OCI-M2 (cell line): Measurements from ENCODE around the gene CAPN1.
"Not testable (repeated sequence)": the region's sequence is repeated elsewhere in the genome, so short reads cannot be mapped to it uniquely, and the experiment has no call there.

Experiments used
- DNase-seq: peaks from one replicate; lab custom pipeline; 2025; ENCODE audit not compliant: unreplicated experiment; lab: John Stamatoyannopoulos, UW

CAPN1 gene

DNA sequence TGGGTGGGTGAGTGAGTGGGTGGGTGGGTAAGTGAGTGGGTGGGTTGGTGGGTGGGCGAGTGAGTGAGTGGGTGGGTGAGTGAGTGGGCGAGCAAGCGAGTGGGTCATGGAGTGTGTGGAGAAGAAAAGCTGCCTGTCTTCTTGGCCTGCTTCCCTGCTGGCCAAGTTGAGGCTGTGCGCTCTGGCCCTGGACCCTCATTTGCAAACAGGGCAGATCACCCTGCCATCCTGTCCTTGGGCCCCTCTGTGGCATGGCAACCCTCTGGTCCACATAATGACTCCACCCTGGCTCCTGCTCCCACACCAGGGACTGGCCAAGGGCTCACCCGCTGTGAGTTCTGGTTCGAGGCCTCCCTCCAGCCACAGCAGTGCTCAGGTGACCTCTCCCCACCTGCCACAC is 35.1 kb downstream of the CAPN1 start:
- no peak for DNase-seq

DNA sequence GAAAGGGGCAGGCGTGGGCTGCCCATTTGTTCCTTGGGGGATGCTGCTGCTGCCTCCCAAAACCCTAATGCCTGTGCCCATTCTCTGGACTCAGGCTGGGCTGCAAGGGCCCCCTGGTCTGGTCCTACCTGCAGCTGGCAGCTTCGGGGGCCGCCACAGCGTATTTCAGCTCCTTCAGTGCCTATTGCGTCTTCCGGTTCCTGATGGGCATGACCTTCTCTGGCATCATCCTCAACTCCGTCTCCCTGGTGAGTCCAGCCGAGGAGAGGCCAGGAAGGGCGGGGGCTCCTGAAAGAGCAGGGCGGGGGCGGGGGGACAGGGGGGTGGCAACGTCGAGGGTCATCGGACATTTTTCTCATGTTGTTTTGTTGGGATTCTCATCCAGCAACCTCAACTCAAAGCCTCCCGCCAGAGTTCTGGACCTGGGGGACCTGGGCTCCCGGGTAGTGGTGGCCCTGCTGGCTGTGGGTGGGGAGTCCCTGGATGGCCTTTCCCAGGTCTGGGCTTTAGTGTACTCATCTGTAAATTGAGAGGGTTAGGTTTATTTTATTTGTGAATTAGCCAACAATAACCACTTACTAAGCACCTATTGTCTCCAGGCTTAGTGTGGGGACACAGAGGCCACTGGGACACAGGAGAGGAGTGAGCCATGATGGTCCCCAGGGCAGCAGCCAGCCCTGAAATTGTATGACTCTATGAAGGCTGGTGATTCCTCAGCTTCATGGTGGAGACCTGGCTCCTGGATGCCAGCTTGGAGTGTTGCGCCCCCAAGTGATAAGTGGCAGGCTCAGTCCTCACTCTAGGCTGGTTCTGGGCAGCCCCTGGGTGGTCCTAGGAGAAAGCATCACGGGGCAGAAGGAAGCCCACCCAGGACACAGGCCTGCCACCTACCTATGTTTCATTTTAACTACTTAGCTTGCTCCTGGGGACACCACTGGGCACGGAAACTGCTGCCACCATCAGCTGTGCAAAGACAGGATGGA is 36.0 kb downstream of the CAPN1 start:
- DNase-seq = no peak

DNA sequence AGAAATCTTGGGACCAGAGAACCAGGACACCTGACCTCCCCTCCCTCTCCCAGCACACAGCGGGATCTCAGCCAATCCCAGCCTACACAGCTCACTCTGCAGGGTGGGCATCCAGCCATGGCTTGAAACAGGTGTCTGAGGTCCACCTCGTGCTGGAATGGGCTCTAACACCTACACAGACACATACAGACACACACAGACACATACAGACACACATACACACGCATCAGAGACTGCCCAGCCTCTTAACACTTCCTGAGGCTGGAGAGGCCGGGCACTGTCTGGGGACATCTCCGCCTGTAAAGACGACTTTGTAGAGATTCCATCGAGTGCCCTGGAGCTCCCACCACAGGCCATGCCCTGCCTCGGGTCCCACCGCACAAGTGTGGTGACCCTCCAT is 36.7 kb downstream of the CAPN1 start:
- no peak for DNase-seq

DNA sequence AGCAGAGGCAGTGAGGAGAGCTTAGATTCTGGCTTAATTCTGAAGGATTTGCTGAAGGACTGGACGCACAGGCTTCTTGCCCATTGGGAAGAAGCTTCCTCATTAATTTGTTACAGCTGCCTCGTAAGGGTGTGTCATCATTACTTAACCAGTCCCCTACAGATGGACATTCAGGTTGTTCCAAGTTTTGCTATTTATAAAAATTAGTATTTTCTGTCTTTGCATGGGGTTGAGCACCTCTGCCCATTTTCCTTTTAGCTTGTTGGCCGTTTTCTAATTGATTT is 38.1 kb downstream of the CAPN1 start:
- no peak for DNase-seq

DNA sequence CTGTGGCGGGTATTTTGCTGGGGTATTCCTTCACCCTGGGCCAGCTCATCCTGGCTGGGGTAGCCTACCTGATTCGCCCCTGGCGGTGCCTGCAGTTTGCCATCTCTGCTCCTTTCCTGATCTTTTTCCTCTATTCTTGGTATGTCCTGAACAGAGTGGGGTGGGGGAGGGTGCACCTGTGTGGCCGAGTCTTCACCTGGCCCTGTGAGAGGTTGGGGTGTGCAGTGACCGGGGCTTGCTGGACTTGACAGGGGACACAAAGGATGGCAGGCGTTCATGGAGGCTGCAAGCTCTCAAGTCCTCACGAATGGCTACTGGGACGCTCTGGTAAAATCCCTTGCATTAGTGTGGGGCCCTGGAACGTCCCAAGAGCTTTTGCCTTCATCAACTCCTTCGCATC is 39.3 kb downstream of the CAPN1 start:
- no peak for DNase-seq

DNA sequence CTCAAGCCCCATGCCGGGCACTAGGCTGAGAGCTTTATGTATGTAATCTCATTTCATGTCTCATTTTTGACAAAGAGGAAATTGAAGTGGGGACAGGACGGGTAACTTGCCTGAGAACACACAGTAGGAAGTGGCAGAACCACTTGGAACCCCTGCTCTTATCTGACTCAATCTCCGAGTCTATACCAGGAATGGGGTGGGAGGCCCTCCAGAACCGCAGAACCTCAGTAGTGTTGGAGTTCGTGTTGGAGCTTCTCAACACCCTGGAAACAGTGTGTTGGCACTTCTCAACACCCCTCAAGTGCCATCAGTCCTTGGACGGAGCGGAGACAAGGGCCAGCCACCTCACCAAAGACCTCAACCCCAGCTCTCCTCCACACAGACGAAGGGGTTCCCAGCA is 41.3 kb downstream of the CAPN1 start:
- no peak for DNase-seq

DNA sequence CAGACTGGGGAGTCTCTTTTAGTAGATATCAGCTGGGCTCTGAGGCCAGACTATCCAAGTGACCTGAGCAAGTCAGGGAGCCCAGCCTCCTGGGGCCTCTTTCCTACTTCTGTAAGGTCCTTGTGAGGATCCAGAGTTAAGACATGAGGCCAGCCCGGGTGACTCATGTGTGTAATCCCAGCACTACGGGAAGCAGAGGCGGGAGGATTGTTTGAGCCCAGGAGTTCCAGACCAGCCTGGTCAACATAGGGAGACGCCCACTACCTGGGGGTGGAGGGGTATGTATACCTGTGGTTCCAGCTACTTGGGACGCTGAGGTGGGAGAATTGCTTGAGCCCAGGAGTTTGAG is 43.2 kb downstream of the CAPN1 start:
- DNase-seq = no peak

DNA sequence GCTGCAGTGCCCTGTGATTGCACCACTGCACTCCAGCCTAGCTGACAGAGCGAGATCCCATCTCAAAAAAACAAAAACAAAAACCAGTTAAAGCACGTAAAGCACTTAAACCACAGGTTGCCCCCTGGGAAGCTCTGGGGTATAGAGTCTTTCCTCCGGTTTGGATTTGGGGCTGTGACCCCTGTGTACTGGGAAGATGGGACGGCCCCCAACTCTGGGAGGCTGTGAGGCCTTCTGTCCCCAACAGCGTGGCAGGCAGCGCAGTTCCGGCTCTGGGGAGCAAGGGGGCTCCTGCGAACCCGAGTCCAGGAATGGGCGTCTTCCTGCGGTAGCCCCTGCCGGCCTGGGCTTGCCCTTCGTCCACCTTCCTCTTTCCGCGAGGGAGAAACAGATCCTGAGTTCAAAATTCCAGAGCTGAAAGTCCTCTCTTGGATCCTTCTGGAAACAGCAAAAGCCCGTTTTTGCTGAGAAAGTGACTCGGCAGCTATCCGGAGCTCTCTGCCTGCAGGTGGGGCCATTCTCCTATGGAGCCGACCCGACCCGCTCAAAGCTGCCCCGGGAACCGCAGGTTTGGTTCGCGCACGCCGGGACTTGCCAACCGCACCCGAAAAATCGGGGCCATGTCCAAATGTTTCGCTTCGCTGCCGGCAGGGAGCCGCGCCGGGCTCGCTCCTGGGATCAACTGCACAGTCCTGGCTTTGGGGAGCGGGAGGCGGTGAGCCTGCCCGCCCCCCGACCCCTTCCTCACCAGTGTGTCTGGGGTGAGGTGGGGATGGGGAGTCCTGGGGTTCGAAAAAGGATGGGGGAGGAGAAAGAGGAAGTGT is 43.8 kb downstream of the CAPN1 start:
- DNase-seq = no peak

DNA sequence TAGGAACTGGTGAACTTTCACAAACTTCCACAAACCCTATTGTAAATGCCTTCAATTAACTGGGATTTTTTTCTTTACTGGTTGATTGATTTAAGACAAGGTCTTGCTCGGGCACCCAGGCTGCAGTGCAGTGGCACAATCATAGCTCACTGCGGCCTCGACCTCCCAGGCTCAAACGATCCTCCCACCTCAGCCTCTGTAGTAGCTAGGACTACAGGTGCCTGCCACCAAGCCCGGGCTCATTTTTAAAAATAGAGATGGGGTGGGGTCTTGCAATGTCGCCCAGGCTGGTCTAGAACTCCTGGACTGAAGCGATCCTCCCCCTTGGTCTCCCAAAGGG is 44.3 kb downstream of the CAPN1 start:
- no peak for DNase-seq

DNA sequence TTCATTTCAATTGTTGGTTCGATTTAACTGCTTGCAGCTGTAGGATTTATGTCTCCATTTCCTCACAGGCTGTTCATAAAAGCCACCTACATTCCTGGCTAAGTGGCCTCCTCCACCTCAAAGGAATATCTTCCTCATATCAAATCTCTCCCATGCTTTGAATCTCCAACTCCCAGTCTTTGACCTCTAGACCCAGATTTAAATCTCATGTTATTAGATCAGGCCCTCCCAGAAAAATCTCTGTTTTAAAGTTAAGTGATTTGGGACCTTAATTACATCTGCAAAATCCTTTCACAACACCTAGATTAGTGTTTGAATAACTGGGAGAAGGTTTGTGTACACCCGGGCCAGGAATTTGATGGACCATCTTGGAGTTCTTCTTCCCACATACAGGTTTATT is 46.2 kb downstream of the CAPN1 start:
- DNase-seq = no peak

DNA sequence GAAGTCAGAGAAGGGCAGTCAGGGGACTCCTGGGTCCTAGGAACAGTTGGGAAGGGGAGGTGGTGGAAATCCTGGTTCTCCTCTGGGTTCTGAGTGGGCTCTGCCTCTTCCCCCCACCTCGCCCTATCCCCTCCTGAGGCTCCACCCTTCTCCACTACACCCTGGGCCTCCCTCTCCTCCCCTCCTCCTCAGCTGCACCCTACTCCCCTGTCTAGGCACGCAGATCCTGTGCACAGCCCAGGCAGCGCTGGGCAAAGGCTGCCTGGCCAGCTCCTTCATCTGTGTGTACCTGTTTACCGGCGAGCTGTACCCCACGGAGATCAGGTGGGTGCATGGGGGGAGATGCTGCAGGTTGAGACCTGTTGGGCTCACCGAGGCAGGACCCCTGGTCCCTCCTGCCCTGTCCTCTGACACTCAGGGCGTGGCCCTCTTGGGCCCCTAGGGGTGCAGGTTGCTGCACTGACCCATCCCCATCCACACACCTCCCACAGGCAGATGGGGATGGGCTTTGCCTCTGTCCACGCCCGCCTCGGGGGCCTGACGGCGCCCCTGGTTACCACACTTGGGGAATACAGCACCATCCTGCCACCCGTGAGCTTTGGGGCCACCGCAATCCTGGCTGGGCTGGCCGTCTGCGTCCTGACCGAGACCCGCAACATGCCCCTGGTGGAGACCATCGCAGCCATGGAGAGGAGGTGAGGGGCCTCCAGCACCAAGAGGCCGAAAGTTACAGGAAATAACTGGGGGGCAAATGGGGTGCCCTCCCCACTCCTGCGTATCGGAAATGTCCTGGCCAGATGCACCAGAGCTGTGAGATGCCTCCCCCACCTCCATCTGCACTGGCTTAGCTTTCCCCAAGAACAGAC is 54.7 kb downstream of the CAPN1 start:
- DNase-seq = no peak

DNA sequence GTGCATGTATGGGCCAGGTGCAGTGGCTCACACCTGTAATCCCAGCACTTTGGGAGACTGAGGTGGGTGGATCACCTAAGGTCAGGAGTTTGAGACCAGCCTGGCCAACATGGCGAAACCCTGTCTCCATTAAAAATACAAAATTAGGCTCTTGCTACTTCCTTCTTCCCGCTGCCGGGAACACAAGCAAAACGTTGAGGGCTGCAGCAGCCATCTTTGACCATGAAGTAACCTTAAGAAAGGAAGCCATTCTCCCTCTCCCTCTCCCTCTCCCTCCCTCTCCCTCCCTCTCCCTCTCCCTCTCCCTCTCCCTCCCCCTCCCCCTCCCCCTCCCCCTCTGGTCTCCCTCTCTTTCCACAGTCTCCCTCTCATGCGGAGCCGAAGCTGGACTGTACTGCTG is 56.6 kb downstream of the CAPN1 start:
- not testable (repeated sequence) for DNase-seq

DNA sequence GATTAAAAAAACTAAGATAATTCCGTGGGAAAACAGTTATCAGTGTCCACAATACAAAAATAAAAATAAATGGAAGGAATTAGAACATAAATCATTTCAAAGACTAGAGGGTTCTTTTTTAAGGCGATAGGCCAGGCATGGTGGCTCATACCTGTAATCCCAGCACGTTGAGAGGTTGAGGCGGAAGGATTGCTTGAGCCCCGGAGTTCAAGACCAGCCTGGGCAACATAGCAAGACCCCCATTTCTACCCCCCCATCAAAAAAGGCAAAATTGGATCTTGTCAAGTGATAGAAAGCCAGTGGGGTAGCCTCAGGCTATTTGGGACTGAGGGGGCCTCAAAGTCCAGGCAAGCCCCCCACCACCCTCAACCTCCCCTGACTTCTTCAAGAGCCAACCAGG is 59.4 kb downstream of the CAPN1 start:
- no peak for DNase-seq

DNA sequence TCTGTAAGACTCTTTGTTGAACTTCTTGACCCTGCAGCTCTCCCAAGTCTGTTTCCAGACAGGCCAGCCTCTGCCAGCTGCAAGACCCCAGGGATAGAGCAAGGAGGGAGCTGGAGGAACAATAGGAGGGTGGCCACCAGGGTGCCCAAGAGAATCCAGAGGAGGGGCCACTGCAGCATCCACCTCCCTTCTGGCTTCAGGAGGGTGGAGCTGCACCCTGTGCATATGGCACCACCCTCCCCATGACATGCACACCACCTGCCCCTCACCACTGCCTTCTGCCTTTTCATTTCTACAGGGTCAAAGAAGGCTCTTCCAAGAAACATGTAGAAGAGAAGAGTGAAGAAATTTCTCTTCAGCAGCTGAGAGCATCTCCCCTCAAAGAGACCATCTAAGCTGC is 60.0 kb downstream of the CAPN1 start:
- DNase-seq = no peak

DNA sequence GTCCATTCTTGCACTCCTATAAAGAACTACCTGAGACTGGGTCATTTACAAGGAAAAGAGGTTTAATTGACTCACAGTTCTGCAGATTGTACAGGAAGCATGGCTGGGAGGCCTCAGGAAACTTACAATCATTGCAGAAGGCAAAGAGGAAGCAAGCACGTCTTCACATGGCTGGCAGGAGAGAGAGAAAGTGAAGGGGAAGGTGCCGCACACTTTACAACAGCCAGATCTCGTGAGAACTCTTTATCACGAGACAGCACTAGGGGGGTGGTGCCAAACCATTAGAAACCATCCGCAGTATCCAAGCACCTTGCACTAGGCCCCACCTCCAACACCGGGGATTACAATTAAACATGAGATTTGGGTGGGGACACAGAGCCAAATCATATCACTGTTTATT is 60.7 kb downstream of the CAPN1 start:
- no peak for DNase-seq

DNA sequence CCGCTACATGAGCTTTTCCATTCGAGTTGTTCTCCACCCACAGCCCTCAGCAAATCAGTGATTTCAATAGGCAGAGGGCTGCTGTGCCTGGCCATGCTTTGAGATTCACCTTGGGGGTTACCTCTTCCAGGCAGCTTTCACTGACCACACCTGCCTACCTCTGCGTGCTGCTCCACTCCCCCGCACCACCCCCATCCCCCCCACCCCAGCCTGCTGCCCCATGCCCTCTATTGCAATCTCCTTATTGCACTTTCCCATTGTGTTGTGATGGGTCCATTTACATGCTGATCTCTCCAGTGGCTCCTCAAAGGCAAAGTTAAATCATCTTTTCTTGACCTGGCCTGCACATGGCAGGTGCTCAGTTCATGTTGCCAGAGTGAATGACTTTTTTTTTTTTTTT is 62.1 kb downstream of the CAPN1 start:
- DNase-seq = no peak

DNA sequence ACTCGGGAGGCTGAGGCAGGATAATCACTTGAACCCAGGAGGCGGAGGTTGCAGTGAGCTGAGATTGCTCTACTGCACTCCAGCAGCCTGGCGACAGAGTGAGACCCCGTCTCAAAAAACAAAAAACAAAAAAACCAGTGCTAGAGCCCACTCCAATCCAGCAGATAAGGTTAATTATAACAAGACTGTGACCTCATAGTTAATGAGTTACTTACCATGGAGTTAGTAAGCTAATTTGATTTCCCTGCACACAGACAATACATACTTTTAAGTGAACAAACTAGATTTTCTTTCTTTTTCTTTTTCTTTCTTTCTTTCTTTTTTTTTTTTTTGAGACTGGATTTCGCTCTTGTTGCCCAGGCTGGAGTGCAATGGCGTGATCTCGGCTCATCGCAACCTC is 63.3 kb downstream of the CAPN1 start:
- DNase-seq = not testable (repeated sequence)

DNA sequence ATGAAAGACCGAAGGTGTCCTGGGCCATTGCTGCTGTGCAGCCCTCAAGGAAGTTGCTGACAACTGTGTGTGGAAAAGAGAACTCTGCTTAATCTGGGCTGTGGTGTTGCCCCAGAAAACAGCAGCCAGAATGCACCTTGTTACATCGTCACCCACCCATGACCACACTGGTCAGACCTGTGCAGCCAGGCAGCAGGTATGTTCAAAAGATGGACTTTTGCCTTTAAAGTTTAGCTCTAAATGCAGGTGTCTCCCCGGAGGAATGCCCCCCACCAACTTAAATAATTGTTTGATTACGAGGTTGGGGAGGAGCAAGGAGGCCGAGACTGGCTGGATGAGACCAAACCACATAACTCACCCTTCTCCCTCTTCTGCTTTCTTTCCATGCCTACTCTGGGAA is 64.8 kb downstream of the CAPN1 start:
- DNase-seq = no peak

DNA sequence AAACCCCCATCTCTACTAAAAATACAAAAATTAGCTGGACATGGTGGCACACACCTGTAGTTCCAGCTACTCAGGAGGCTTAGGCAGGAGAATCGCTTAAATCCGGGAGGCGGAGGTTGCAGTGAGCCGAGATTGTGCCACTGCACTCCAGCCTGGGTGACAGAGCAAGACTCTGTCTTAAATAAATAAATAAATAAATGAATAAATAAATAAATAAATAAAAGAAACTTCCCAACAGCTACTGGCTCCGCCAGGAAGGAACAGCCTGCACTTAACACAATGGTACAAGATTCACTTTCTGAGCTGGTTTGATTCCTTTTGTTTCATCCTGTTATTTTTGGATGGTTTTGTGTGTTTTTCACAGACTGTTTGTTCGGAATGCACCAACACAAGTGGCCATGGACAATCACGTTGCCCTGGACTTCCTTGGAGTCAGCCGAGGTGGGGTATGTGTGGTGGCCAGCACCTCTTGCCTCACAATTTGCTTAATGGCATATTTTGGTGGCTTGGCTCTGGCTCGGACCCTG is 66.5 kb downstream of the CAPN1 start:
- DNase-seq = not testable (repeated sequence)

DNA sequence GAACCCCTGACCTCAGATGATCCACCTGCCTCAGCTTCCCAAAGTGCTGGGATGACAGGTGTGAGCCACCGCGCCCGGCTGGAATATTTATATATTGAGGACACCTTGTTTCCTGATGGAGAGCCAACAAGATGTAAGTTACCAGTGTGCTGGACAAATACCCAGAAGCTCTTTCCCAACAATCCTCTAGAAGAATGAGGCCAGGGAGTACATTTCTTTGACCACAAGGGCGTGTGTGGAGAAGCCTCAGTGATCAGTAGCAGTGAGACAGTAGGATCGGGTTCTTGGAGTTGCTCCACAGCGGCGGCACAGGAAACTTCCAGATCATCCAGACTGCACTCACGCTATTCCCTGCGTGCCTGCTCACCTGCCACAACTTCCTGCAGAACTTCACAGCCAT is 69.7 kb downstream of the CAPN1 start:
- no peak for DNase-seq

DNA sequence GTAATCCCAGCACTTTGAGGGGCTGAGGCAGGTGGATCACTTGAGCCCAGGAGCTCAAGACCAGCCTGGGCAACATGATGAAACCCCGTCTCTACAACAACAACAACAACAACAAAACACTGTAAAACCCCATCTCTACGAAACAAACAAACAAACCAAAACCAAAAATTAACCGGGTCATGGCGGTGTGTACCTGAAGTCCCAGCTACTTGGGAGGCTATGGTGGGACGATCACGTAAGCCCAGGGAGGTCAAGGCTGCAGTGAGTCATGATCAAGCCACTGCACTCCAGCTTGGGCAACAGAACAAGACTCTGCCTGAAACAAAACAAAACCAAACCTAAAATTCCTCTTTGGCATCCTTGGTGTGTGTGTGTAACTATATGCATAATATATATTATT is 73.0 kb downstream of the CAPN1 start:
- DNase-seq = no peak
